RPMI7951 (cell line): ENCODE results near the gene WSCD1. TPM values are rescaled to one million over a fixed set of nuclear protein-coding genes. Genes with fewer than 3 reads are reported as not detected.

ENCODE experiments used
- DNase-seq: peaks from one replicate; pipeline ENCODE4 v3.0.0-alpha.2; 2012; ENCODE audit warnings: low read depth
- total RNA-seq: library from RNA; depleted of rRNA; stranded (reverse); fragments of >200 nt; shearing (Covaris generic); gene quantifications from 2 replicates; pipeline ENCODE4 v1.2.3, GENCODE V29; 2014

Gene WSCD1
- total RNA-seq, 1 experiment from 2014 or later, result 0.24 TPM

DNA sequence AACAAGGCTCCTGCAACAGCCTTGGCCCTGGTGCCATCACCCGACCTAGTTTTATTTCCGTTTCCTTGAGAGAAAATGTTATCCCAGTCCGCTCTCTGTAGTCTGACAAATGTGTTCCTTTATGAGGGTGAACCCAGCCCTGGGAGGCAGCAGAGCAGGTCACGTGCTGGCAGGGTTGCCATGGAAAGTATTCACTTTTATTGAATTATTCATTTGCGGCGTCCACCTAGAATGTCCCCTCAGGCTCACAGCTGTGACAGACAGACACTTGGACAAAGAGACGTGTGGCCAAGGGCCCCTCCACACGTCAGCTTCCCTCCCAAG, 90.0 kb downstream of the WSCD1 start:
- no peak for DNase-seq

DNA sequence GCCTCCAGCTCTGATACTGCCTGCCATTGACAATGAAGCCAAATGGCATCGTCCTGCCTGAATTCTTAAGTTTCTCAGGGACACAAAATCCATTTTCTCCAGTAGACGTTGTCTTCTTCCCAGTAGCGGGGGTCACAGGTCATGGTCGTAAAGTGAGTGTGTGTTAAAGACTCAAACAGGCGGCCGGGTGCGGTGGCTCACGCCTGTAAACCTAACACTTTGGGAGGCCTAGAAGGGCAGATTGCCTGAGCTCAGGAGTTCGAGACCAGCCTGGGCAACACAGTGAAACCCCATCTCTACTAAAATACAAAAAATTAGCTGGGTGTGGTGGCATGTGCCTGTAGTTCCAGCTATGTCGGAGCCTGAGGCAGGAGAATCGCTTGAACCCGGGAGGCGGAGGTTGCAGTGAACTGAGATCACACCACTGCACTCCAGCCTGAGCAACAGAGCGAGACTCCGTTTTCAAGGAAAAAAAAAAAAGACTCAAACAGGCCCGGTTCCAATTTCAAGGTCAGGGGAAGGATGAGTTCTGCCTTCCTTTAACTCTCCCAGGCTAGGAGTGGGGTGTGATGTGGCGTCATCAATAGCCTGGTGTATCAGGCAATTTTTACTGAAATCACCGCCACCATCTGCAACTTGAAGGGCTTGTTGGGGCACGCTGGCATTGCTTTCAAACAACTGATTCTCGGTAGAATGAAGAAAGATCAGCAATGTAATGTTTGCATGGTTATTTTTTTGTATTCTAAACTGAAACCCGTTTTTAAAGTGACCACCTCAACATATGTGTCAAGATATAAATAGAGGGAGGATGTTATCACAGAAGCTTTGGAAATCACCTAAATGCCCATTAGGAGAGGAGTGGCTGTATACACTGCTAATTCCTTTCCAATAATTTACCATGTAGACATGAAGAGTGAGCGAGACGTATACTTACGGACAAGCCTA, 91.0 kb downstream of the WSCD1 start:
- no peak for DNase-seq

- DNase-seq, result no peak
Measured at GRCh38 chr17:6162216-6162615, 92.0 kb downstream of the WSCD1 start.

GRCh38 chr17:6162892-6163291, 92.7 kb downstream of the WSCD1 start:
- DNase-seq, result no peak

- peak; percentile 5 for DNase-seq
Measured at GRCh38 chr17:6163612-6164333, 93.6 kb downstream of the WSCD1 start.

DNA sequence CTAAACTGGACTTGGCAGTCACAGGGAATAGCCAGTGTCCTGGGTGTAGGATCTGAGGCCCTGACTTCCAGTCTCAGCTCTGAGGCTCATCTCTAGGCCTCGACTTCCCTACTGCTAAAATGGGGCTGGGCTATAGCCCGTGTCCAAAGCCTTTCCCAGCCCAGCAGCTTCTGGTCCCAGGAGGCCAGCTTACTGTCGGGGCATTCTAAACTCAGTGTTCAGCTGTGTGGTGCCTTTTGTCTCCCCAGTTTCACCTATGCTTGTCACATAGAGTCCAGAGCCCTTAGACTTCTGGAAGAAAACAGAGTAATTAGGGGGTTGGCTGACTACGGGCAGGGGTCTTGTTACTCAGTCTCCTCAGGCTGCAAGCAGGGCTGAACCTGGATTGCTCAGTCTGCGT, 94.8 kb downstream of the WSCD1 start:
- DNase-seq, result no peak

- DNase-seq, result no peak
Measured at GRCh38 chr17:6165806-6166205, 95.6 kb downstream of the WSCD1 start.

GRCh38 chr17:6166492-6167179, 96.5 kb downstream of the WSCD1 start:
- DNase-seq, result no peak

GRCh38 chr17:6168296-6168695, 98.1 kb downstream of the WSCD1 start:
- no peak for DNase-seq

- DNase-seq, result no peak
Measured at GRCh38 chr17:6170349-6170748, 100.2 kb downstream of the WSCD1 start.

DNA sequence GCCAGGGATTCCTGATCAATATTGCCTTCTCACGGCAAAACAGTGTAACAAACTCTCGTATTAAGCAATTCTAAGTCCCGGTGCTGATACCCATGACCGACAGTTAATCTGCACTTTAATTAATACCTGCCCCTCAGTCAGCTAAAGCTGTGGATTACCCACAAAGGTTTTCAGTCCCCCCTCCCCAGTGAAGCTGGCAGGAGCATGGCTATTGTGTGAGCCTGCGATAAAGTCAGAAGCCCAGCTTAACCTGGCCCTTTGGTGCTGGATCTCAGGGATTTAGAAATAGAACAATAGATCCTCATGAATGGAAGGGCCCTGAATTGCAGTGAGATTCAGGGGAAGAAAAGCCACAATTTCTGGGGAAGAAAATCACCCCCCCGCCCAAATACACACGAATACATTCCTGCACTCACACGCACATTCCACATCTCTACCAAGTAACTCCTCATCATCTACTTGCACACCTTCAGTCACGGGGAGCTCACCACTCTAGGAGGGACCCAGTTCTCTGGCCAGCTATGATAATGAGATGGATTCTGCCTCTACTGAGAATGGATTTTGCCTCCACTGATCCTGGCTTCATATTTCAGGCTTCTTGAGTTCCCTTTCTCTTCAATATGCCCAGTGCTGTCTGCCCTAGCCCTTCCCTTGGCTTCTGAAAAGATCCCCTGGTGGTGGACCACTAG, 102.6 kb downstream of the WSCD1 start:
- DNase-seq, result no peak

DNA sequence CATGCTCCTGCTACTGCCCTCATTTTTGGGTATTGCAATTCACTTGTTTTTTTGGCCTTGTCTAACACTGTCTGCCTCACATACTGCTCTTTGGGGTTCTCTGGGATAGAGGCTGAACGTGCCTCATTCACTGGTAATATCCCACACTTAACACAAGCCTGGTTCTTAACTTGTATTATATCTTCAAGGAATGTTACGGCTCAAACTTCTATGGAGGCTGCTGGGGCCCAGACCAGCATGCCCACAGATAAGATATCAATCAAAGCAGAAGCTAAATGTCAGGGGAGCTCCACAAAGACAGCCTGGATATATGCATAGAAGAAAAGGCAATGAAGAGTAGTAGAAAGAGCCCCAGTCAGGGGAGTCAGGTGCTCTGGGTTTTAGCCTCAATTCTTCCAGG, 103.5 kb downstream of the WSCD1 start:
- no peak for DNase-seq
